ACC112 (cell line): Measurements from ENCODE around the gene NOP56.
"Not testable (repeated sequence)": the region's sequence is repeated elsewhere in the genome, so short reads cannot be mapped to it uniquely, and the experiment has no call there.

Experiments used
- H2AFZ ChIP-seq: fragments of 200-600 bp; sonication (generic); one replicate; pipeline ENCODE4 v1.6.0; 2017; ENCODE audit warnings: antibody characterized with exemption, low read length; ENCODE audit not compliant: unreplicated experiment
- H3K27ac ChIP-seq: fragments of 200-600 bp; sonication (generic); 2 replicates; pipeline ENCODE4 v1.5.1; 2014; ENCODE audit warnings: low read depth, mild to moderate bottlenecking, antibody characterized with exemption, low read length, moderate library complexity
- H3K27me3 ChIP-seq: fragments of 200-600 bp; sonication (generic); 2 replicates; pipeline ENCODE4 v1.6.1; 2014; ENCODE audit warnings: mild to moderate bottlenecking, antibody characterized with exemption, low read length, moderate library complexity, mixed read lengths; ENCODE audit not compliant: insufficient read depth
- H3K36me3 ChIP-seq: fragments of 200-600 bp; sonication (generic); 2 replicates; pipeline ENCODE4 v1.6.1; 2016; ENCODE audit warnings: mild to moderate bottlenecking, antibody characterized with exemption, low read length, moderate library complexity, mixed read lengths; ENCODE audit not compliant: insufficient read depth
- H3K4me1 ChIP-seq: fragments of 200-600 bp; sonication (generic); one replicate; pipeline ENCODE4 v1.6.1; 2016; ENCODE audit warnings: low read length, mixed read lengths; ENCODE audit not compliant: insufficient read depth, unreplicated experiment, control insufficient read depth
- H3K4me3 ChIP-seq: fragments of 200-600 bp; sonication (generic); 2 replicates; pipeline ENCODE4 v1.5.1; 2014; ENCODE audit warnings: mild to moderate bottlenecking, low read depth, low read length
- H3K79me2 ChIP-seq: fragments of 200-600 bp; sonication (generic); one replicate; pipeline ENCODE4 v1.6.0; 2016; ENCODE audit warnings: low read length; ENCODE audit not compliant: control insufficient read depth, unreplicated experiment, insufficient read depth

Gene NOP56

DNA sequence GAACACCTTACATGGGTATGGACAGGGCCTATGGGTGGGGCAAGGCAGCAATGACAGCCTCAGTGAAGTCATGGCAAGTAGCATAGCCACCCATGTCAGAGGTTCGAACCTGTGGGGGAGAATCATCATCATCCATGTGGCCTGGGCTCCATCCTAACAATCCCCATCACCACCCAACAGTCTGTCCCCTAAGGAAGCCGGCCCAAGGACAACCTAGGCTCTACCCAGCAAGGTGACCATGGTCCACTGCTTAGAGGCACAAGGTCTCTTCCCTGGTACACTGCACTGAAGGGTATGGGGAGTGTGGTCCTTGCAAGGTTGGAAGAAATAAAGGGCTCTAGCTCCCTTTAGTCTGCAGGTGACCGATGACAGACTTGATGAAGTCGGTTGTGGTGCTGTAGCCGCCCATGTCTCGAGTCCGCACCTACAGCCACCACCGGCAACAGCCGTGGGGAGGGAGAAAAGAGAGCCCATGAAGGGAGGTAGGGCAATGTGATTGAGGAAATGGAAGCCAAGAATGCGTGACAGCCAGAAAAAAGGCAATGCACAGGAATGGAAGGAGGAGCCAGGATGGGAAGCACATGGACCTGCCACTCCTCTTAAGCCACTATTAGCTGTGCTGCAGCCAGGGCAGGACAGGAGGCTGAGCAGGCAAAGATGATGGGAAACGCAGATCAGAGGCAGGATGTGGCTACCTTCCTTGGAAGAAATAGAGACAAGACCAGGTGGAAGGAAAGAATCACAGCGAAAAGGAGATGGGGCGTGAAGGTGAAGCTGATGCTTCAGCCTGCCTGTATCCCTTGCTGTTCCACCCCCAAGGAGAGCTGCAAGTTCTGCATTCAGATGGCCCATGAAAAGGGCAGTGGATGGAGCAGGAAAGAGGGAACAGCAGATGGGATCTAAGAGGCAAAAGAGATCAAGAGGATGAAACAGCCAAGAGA is 6.3 kb downstream of the NOP56 start:
- H3K27ac ChIP-seq = no peak overlapping the region
- H3K4me3 ChIP-seq = no peak overlapping the region
- no peaks in the 10 kb centered on the region for H3K27me3 ChIP-seq
- peaks cover 16% of the 10 kb centered on the region for H3K4me1 ChIP-seq
- no peak overlapping the region for H2AFZ ChIP-seq
- peaks cover 40% of the 10 kb centered on the region for H3K79me2 ChIP-seq
- H3K36me3 ChIP-seq = peaks cover 36% of the 10 kb centered on the region; the same call in 1 of the 2 replicates

GRCh38 chr20:2659547-2659946 is 7.1 kb downstream of the NOP56 start:
- H3K79me2 ChIP-seq = peaks cover 34% of the 10 kb centered on the region

GRCh38 chr20:2663364-2663886 is 11.0 kb downstream of the NOP56 start:
- Histone ChIP-seq H2AFZ (peak overlapping the region; percentile 45), H3K36me3 (no peaks in the 10 kb centered on the region), H3K79me2 (peaks cover 9% of the 10 kb centered on the region), H3K4me1 (peaks cover 9% of the 10 kb centered on the region), H3K27me3 (peaks cover under 1% of the 10 kb centered on the region), H3K4me3 (peak overlapping the region; percentile 87), H3K27ac (no peak overlapping the region)

More at GRCh38 chr20:2659547-2659946, 7.1 kb downstream of the NOP56 start:
- Histone ChIP-seq H3K4me1 (peaks cover 12% of the 10 kb centered on the region), H3K27me3 (no peaks in the 10 kb centered on the region), H3K4me3 (no peak overlapping the region), H2AFZ (no peak overlapping the region), H3K36me3 (peaks cover 29% of the 10 kb centered on the region; the same call in 1 of the 2 replicates), H3K27ac (no peak overlapping the region)

DNA sequence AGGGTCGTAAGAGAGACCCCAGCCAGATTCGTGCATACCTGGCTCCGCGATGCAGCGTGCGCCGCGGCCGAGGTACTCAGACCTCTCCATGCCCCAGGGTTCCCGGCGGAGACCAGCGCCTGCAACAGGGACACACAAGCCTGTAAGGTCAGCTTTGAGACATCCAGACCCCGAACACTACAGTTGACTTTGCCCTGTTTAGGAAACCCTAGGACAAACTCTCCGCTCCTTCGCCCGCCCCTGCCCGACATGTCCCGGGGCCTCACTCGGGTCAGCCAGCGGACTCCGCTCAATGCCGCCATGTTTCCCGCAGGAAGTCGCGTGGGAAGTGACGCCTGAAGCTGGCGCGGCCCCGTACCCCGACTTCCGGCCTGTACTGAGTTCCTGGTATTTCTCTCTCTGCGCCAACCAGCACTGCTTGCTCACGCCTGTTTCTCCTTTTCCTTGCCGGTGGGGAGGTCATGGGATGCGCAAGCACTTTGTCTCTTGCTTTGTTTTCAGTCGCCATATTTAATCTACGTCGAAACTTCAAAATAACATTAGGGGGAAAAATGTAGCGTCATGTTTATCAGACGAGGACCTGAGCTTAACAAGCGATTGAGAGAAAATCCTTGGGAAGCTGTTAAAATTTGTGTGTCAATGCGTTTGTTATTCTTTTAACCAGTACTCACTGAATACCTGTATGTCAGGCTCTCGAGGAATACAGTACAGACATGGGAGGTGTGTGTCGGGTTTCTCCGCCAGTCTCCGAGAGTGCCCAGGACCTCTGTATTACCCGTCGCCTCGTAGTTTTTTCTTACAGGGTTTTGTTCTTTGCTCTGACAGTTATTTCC is 11.7 kb downstream of the NOP56 start, which contains the start of gene IDH3B:
Gene IDH3B (minus strand): TSS at position 330 of the 833 bp plus-strand sequence. CDS start 28 bp downstream, at position 302.
- Histone ChIP-seq H3K36me3 (no peaks in the 10 kb centered on the region), H3K4me1 (peaks cover 9% of the 10 kb centered on the region), H3K4me3 (peak within 1 kb of the TSS; percentile 87), H2AFZ (peak within 1 kb of the TSS; percentile 89), H3K27ac (peak within 1 kb of the TSS; percentile 80), H3K79me2 (peaks cover 9% of the 10 kb centered on the region), H3K27me3 (peaks cover 5% of the 10 kb centered on the region)

DNA sequence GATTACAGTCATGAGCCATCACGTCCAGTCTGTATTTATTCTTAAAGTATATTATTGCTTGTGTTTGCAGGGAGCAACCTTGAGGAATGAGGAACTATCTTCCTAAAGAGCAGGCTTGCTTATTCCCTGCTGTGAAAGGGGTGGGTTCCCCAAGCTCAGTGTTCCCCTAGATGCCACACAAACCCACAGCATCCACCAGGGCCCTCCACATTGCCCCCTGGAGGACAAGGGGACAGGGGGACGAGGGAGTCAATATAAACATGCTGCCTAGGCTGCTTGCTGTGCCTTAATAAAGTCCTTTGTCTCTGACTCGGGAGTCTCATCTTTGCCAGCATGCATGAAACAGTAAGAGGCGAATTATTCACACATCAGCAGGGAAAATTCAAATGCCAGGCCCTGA is 19.5 kb downstream of the NOP56 start:
- Histone ChIP-seq H3K36me3 (no peaks in the 10 kb centered on the region), H3K4me1 (no peaks in the 10 kb centered on the region), H2AFZ (no peak overlapping the region), H3K27ac (no peak overlapping the region), H3K79me2 (no peaks in the 10 kb centered on the region), H3K27me3 (peaks cover 5% of the 10 kb centered on the region), H3K4me3 (no peak overlapping the region)

- no peaks in the 10 kb centered on the region for H3K36me3 ChIP-seq
- no peak overlapping the region for H2AFZ ChIP-seq
- H3K4me3 ChIP-seq = no peak overlapping the region
- no peaks in the 10 kb centered on the region for H3K4me1 ChIP-seq
- H3K27ac ChIP-seq = no peak overlapping the region
- peaks cover 9% of the 10 kb centered on the region for H3K27me3 ChIP-seq
- H3K79me2 ChIP-seq = no peaks in the 10 kb centered on the region
These were observed 20.0 kb downstream of the NOP56 start for GRCh38 chr20:2672446-2672845.

DNA sequence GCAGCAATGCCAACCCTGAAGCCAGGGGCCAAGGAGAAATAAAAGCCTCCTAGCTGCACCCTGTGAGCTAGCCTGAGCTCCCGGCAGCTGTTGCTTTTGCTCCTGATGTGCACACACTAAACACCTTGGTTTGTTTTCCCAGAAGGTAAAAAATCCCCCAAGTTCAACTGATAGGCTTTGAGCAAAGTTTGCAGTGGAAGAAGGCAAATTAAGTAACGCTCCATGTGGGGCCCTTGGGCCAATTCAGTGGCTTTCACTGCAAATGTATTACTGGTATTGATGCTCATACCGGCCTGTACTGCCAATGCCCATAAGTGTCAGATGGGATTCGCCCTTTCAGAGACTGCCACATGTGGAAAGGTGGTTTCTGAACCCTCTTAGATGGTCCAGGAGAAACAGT is 21.0 kb downstream of the NOP56 start:
- H3K27ac ChIP-seq = no peak overlapping the region
- H3K36me3 ChIP-seq = no peaks in the 10 kb centered on the region
- no peaks in the 10 kb centered on the region for H3K79me2 ChIP-seq
- peaks cover 14% of the 10 kb centered on the region for H3K27me3 ChIP-seq
- no peaks in the 10 kb centered on the region for H3K4me1 ChIP-seq
- H3K4me3 ChIP-seq = no peak overlapping the region
- H2AFZ ChIP-seq = no peak overlapping the region

- H3K27me3 ChIP-seq = peaks cover 32% of the 10 kb centered on the region
- no peaks in the 10 kb centered on the region for H3K79me2 ChIP-seq
These were observed 27.6 kb downstream of the NOP56 start for GRCh38 chr20:2680046-2680445.

DNA sequence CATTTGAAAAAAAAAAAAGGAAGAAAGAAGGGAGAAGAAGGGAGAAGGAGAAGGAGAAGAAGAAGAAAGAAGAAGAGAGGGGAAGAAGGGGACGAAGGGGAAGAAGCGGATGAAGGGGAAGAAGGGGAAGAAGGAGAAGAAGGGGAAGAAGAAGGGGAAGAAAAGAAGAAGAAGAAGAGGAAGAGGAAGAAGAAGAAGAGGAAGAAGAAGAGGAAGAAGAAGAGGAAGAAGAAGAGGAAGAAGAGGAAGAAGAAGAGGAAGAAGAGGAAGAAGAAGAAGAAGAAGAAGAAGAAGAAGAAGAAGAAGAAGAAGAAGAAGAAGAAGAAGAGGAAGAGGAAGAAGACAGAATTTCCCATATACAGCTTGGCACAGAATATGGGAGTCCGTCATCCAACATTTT is 29.6 kb downstream of the NOP56 start:
- not testable (repeated sequence) for H3K27ac ChIP-seq, H3K4me3 ChIP-seq, H3K4me1 ChIP-seq, H3K79me2 ChIP-seq, H3K36me3 ChIP-seq, H2AFZ ChIP-seq
- H3K27me3 ChIP-seq = peaks cover 49% of the 10 kb centered on the region

More at GRCh38 chr20:2680046-2680445, 27.6 kb downstream of the NOP56 start:
- no peaks in the 10 kb centered on the region for H3K36me3 ChIP-seq
- H2AFZ ChIP-seq = no peak overlapping the region
- H3K4me1 ChIP-seq = no peaks in the 10 kb centered on the region
- no peak overlapping the region for H3K4me3 ChIP-seq
- no peak overlapping the region for H3K27ac ChIP-seq

DNA sequence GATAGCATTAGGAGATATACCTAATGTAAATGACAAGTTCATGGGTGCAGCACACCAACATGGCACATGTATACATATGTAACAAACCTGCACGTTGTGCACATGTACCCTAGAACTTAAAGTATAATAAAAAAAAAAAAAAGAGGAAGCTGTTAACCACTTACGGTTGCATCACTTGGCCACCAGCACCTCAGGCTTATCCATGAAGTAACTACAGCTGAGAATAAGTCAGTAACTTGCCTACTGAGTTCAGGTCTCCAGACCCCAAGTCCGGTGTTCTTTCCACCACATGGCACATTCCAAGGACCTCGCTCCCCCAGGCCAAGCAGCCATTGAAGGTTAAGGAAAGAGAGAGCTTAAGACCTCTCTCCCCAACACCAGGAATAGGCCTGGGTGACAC is 32.4 kb downstream of the NOP56 start:
- H3K27ac ChIP-seq, H3K79me2 ChIP-seq, H2AFZ ChIP-seq, H3K4me3 ChIP-seq, H3K4me1 ChIP-seq, H3K36me3 ChIP-seq: not testable (repeated sequence)
- peaks cover 42% of the 10 kb centered on the region for H3K27me3 ChIP-seq
